Activated CD8-positive, alpha-beta memory T cell treated with anti-CD3 and anti-CD28 coated beads, Interleukin-2, amount 50 U/mL, for 48 hours (primary cell): ENCODE data around the gene SRXN1.
A peak's percentile ranks its signal among the peaks of the same experiment; 100 is the strongest.
"Not testable (repeated sequence)": the region's sequence is repeated elsewhere in the genome, so short reads cannot be mapped to it uniquely, and the experiment has no call there.

Experiments
- DNase-seq: peaks from one replicate; pipeline ENCODE4 v3.0.0-alpha.2; 2020

Gene SRXN1

DNA sequence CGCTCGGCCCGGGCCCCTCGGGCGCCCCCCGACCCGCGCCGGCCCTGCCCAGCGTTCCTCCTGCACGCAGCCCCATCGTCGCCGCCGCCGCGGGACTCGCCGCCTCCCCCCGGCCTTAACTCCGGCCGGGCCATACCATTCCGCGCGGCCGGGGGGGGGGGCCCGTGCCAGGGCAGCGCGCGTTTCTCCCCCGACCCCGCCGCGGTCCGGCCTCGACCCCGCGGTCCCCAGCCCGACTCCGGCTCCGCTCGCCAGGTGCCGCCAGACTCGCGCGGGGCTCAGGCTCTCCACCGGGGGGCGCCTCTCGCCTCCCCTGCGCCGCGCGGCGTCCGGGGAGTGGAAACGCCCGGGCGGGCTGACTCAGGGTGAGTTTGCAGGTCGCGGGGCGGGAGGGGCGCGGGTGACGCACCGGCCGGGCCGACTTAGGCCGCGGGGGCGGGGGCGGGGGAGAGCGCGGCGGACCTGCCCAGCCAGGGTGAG lies at the start of gene SRXN1:
Gene SRXN1, minus strand, starts transcription at position 91 of the 480 bp plus-strand sequence. Its CDS starts 15 bp downstream, at position 76.
- peak; percentile 93 for DNase-seq

DNA sequence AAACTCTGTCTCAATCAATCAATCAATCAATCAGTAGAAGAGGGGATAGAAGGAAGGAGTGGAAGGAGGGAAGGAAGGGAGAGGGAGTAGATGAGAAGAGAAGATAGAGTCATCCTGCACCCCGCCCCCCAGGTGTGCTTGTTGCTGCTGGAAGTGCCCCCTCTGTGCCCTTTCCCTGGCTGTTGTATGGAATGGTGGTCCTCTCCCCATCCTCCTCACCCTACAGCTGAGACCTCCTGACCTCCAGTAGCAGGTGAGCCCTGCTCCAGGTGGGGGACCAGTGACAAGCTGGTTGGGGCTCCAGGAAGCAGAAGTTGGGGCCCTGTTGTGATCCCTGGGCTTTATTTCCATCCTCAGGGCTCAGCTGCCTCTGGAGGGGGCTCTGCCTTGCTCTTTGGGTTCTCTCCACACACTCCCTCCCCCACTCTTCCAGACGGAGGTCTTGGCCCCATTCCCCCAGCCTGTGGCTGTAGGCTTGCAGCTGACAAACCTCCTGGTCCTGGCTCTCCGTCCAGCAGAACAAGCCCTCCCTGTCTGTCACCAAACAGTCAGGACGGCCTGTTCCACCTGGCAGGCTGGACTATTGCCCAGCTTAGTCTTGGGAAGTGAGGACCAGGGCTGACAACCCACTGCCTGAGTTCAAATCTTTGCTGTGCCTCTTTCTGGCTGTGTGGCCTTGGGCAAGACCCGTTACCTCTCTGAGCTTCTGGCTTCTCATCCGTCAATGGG lies 48.6 kb upstream of the SRXN1 start:
- DNase-seq, result no peak

GRCh38 chr20:699811-700338 lies 46.9 kb upstream of the SRXN1 start:
- DNase-seq, result no peak

- no peak for DNase-seq
Observed at GRCh38 chr20:699342-699741, 46.3 kb upstream of the SRXN1 start.

GRCh38 chr20:698276-698675 lies 45.3 kb upstream of the SRXN1 start:
- DNase-seq, result no peak

- DNase-seq, result no peak
Observed at GRCh38 chr20:697826-698225, 44.8 kb upstream of the SRXN1 start.

DNA sequence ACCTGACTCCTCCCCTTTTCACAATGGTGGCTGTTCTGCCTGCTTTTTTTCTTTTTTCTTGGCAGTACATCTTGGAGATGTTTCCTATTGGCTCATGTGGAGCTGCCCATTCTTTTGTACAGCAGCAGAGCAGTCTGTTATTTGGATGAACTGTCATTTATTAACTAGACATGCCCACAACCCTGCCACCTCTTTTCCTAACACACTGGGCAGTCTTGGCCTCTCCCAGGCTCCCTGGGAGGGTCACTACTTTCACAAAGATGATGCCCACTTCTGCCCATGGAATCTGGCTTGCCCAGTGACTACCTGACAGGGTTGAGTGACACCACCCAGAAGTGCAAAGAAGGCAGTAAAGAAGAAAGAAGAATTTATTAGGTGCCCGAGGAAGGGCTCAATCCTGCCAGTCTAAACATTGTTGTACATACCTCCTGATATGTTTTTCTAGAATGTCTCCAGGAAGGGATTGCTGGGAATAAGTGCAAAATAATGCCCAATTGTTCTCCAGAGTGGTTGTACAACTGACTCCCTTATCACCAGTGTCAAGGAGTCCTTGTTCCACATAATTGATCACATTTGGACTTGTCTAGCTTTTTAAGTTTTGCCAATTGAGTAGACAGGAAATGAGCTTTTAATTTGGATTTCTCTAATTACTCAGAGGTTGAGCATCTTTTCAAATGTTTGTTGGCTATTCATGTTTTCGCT lies 42.3 kb upstream of the SRXN1 start:
- DNase-seq, result no peak

- no peak for DNase-seq
Observed at GRCh38 chr20:694496-694895, 41.5 kb upstream of the SRXN1 start.

GRCh38 chr20:693786-694185 lies 40.8 kb upstream of the SRXN1 start:
- not testable (repeated sequence) for DNase-seq

DNA sequence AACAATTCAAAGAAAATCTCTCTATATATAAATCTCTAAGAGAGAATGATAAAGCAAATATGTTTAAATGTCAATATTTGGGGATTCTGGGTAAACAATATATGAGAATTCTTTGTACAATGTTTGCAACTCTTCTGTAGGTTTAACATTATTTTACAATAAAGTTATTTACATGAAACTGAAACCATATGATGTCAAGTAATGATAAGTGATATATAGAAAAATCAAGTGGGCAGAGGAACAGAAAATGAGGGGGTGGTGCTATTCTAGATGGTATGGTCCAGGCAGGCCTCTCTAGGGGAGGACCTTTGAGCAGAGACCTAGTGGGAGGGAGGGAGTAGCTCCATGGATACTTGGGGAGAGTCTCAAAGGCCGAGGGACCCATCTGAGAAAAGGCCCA lies 39.0 kb upstream of the SRXN1 start:
- DNase-seq, result no peak

- DNase-seq, result no peak
Observed at GRCh38 chr20:689947-690346, 36.9 kb upstream of the SRXN1 start.

- no peak for DNase-seq
Observed at GRCh38 chr20:689348-689747, 36.3 kb upstream of the SRXN1 start.

DNA sequence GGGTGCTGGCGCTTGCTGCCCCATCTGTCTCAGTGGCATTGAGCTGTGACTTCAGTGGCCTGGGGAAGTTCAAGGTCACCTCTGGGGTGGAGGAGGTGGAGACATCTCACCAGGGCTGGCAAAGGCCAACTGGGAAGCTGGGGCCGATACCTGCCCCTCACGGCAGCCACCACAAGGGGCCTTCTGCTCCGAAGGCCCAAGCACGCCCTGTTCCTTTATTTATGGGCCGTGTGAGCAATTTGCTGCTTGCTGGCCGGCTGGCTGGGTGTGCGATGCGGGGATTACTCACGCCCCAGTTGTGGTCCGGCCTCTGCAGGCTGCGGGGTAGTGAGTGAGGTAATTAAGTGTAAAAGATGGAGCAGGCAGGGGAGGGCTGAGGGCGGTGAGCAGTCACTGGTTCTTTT lies 35.8 kb upstream of the SRXN1 start:
- no peak for DNase-seq

GRCh38 chr20:687468-688203 lies 34.6 kb upstream of the SRXN1 start:
- no peak for DNase-seq

- no peak for DNase-seq
Observed at GRCh38 chr20:684676-685319, 31.8 kb upstream of the SRXN1 start.

DNA sequence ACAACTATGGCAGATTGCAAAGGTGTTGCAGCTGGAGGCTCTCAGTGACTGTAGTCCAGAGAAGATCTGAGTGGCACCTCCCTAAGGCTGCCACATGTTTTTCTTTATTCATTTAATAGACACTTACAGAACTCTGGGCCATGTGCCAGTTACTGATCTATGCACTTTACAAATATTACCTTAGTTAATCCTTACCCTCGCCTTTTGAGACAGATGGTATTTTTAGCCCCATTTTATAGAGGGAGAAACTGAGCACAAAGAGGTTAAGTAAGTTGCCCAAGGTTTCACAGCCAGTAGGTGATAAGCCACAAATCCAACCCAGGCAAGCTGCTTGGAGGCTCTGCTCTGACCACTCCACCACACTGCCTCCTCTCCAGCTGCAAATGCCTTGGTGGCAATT lies 29.1 kb upstream of the SRXN1 start:
- DNase-seq, result no peak

- DNase-seq, result no peak
Observed at GRCh38 chr20:680638-681187, 27.7 kb upstream of the SRXN1 start.

DNA sequence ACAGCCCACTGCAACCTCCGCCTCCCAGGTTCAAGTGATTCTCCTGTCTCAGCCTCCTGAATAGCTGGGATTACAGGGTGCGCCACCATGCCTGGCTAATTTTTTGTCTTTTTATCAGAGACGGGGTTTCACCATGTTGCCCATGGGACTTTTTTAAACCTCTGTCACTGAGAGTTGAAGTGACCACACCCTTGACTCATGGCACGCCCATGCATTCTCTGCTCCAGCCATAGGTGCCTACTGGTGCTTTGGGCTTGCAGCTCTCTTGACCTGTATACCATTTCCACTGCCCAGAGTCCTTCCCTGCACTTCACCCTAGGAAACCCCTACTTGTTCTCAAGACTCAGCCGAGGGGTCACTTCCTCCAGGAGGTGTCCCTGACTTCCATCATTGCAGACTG lies 25.0 kb upstream of the SRXN1 start:
- no peak for DNase-seq

DNA sequence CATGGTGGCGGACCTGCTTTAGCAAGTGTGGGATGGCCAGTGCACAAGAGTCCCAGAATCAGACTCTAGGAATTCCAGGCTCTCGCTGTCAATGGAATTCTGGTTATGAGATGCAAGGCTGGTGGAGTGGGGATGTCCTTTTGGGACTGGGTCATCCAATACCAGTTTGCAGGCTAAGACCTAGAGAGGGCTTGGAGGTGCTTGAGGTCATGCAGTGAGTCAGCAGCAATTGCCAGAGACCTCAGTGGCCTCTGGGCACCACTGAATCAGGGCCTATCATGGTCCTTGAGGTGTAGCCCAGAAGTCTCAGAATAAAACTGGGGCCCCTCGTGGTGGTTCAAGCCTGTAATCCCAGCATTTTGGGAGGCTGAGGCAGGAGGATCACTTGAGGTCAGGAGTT lies 24.0 kb upstream of the SRXN1 start:
- no peak for DNase-seq

DNA sequence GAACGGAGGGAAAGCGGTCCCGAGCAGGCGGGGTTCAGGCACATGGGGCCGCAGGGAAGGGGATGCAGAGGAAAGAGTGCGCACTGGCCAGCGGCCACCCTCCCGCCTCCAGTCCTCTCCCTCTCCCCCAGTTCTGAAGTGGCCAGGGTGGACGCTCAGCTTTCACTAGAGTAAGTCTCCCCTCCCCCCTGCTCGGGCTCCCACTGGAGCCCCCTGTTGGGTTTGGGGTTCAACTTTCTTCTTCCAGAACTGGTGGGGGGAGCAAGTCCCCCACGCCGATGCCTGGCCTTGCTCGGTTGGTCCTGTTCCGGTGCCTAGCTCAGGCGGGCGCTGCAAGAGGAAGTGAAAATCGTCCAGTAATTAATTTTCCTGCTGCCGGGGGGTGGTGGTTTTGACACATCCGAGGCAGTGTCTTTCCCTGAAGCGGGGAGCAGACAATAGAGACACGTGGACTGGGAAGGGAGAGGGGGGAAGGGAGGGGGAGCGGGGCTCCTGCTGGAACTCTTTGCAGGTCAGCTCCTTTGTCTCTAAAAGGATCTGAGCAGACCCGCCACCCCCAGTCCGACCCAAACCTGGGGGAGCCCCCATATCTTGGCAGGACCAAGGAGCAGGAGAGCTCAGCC lies 23.4 kb upstream of the SRXN1 start:
- DNase-seq, result no peak

GRCh38 chr20:675453-676314 lies 22.7 kb upstream of the SRXN1 start, which contains the start of gene SCRT2:
TSS of gene SCRT2 (minus strand) at chr20:675802. CDS start at chr20:675601, 201 bp downstream.
- peak; percentile 88 for DNase-seq
